PC-9 (cell line): ENCODE measurements around the gene NOS1.

Experiments
- CTCF ChIP-seq: fragments of 200-600 bp; sonication (generic); conservative IDR thresholded peaks from 2 replicates; pipeline ENCODE4 v1.6.1; 2017; ENCODE audit warnings: mixed run types, antibody characterized with exemption, mild to moderate bottlenecking, moderate library complexity
- EZH2 ChIP-seq: fragments of 200-600 bp; sonication (generic); IDR thresholded peaks from 2 replicates; pipeline ENCODE4 v1.8.0; 2017; ENCODE audit warnings: antibody characterized with exemption, low read depth

GRCh38 chr12:117282490-117282889, 78.9 kb downstream of the NOS1 start:
- TF ChIP-seq CTCF (no peak), EZH2 (no peak)
